ENCODE measurements around the gene SIGLEC10. TPM values are rescaled to one million over a fixed set of nuclear protein-coding genes. Genes with fewer than 3 reads are reported as not detected.
"Not testable (repeated sequence)": the region's sequence is repeated elsewhere in the genome, so short reads cannot be mapped to it uniquely, and the experiment has no call there.

Gene SIGLEC10
- total RNA-seq, 1 experiment from 2014 or later = not detected

- Mint-ChIP-seq H3K27me3 (ENCODE audit: unreplicated experiment) (peaks cover 89% of the 10 kb centered on the region), H3K4me3 (ENCODE audit: low read depth, unreplicated experiment) (no peak overlapping the region), H3K27ac (ENCODE audit: unreplicated experiment) (no peak overlapping the region), H3K9me3 (ENCODE audit: low read depth, unreplicated experiment) (no peaks in the 10 kb centered on the region), H3K4me1 (ENCODE audit: low read depth, unreplicated experiment) (no peaks in the 10 kb centered on the region), H3K36me3 (ENCODE audit: insufficient read depth, unreplicated experiment) (no peaks in the 10 kb centered on the region)
- BruUV-seq (replicated peaks) = no TSS peak
- CTCF ChIA-PET = no interaction called here
- no peak for TF ChIP-seq CTCF (IDR thresholded peaks at IDR 0.05; ENCODE audit: unreplicated experiment)
- intact Hi-C loops (cut with micrococcal nuclease; ENCODE audit: unreplicated experiment) = no loop called here
- DNase-seq = no peak
Measured at GRCh38 chr19:51415187-51415586, 2.3 kb downstream of the SIGLEC10 start.

GRCh38 chr19:51410950-51411748 lies 6.3 kb downstream of the SIGLEC10 start:
- intact Hi-C loops (cut with micrococcal nuclease; ENCODE audit: unreplicated experiment) = no loop called here
- no peak overlapping the region for H3K27ac Mint-ChIP-seq (ENCODE audit: unreplicated experiment)
- DNase-seq = no peak
- BruUV-seq (replicated peaks) = no TSS peak
- peaks cover 67% of the 10 kb centered on the region for H3K27me3 Mint-ChIP-seq (ENCODE audit: unreplicated experiment)
- H3K4me3 Mint-ChIP-seq (ENCODE audit: low read depth, unreplicated experiment) = no peak overlapping the region
- no peaks in the 10 kb centered on the region for H3K36me3 Mint-ChIP-seq (ENCODE audit: insufficient read depth, unreplicated experiment)
- TF ChIP-seq CTCF (IDR thresholded peaks at IDR 0.05; ENCODE audit: unreplicated experiment) = no peak
- H3K9me3 Mint-ChIP-seq (ENCODE audit: low read depth, unreplicated experiment) = peaks cover 3% of the 10 kb centered on the region
- CTCF ChIA-PET = interaction anchor here (0.7 kb wide), 1 partner anchor 31 kb away, joined by 3 read pairs; no protein-coding TSS in a partner anchor
- no peaks in the 10 kb centered on the region for H3K4me1 Mint-ChIP-seq (ENCODE audit: low read depth, unreplicated experiment)

GRCh38 chr19:51407511-51408131 lies 9.8 kb downstream of the SIGLEC10 start:
- CTCF ChIA-PET = interaction anchor here (1.0 to 1.8 kb wide), 5 partner anchors 9 to 68 kb away, joined by 3 to 13 read pairs (median 8); partner anchors contain the start of gene VSIG10L
- H3K4me1 Mint-ChIP-seq (ENCODE audit: low read depth, unreplicated experiment) = no peaks in the 10 kb centered on the region

GRCh38 chr19:51402117-51402516 lies 15.3 kb downstream of the SIGLEC10 start:
- H3K9me3 Mint-ChIP-seq (ENCODE audit: low read depth, unreplicated experiment) = peaks cover 21% of the 10 kb centered on the region
- CTCF ChIA-PET = no interaction called here
- no peaks in the 10 kb centered on the region for H3K27me3 Mint-ChIP-seq (ENCODE audit: unreplicated experiment)
- intact Hi-C loops (cut with micrococcal nuclease; ENCODE audit: unreplicated experiment) = no loop called here
- no peak overlapping the region for H3K4me3 Mint-ChIP-seq (ENCODE audit: low read depth, unreplicated experiment)
- no peak for TF ChIP-seq CTCF (IDR thresholded peaks at IDR 0.05; ENCODE audit: unreplicated experiment)
- no peak overlapping the region for H3K27ac Mint-ChIP-seq (ENCODE audit: unreplicated experiment)
- H3K4me1 Mint-ChIP-seq (ENCODE audit: low read depth, unreplicated experiment) = no peaks in the 10 kb centered on the region
- DNase-seq = no peak
- no TSS peak for BruUV-seq (replicated peaks)
- no peaks in the 10 kb centered on the region for H3K36me3 Mint-ChIP-seq (ENCODE audit: insufficient read depth, unreplicated experiment)

More at GRCh38 chr19:51407511-51408131, 9.8 kb downstream of the SIGLEC10 start:
- H3K36me3 Mint-ChIP-seq (ENCODE audit: insufficient read depth, unreplicated experiment) = no peaks in the 10 kb centered on the region
- peak; percentile 57 for DNase-seq
- BruUV-seq (replicated peaks) = no TSS peak
- H3K9me3 Mint-ChIP-seq (ENCODE audit: low read depth, unreplicated experiment) = peaks cover 12% of the 10 kb centered on the region
- no peak overlapping the region for H3K4me3 Mint-ChIP-seq (ENCODE audit: low read depth, unreplicated experiment)
- no peak overlapping the region for H3K27ac Mint-ChIP-seq (ENCODE audit: unreplicated experiment)
- intact Hi-C loops (cut with micrococcal nuclease; ENCODE audit: unreplicated experiment) = loop anchor here (1.0 kb wide), 1 partner anchor 68 kb away; no protein-coding TSS in a partner anchor
- H3K27me3 Mint-ChIP-seq (ENCODE audit: unreplicated experiment) = peaks cover 33% of the 10 kb centered on the region
- TF ChIP-seq CTCF (IDR thresholded peaks at IDR 0.05; ENCODE audit: unreplicated experiment) = peak; percentile 51

GRCh38 chr19:51399936-51400335 lies 17.5 kb downstream of the SIGLEC10 start:
- intact Hi-C loops (cut with micrococcal nuclease; ENCODE audit: unreplicated experiment); H3K36me3 Mint-ChIP-seq (ENCODE audit: insufficient read depth, unreplicated experiment); H3K27ac Mint-ChIP-seq (ENCODE audit: unreplicated experiment); H3K4me3 Mint-ChIP-seq (ENCODE audit: low read depth, unreplicated experiment); BruUV-seq (replicated peaks); DNase-seq; H3K27me3 Mint-ChIP-seq (ENCODE audit: unreplicated experiment); H3K4me1 Mint-ChIP-seq (ENCODE audit: low read depth, unreplicated experiment): not testable (repeated sequence)
- peaks cover 19% of the 10 kb centered on the region for H3K9me3 Mint-ChIP-seq (ENCODE audit: low read depth, unreplicated experiment)
- CTCF ChIA-PET = interaction anchor here (1.8 kb wide), 1 partner anchor 7 kb away, joined by 13 read pairs; no protein-coding TSS in a partner anchor

Data from Calu3 (cell line).